ENCODE data around the gene TYK2.

GRCh38 chr19:10344780-10345179, 35.6 kb downstream of the TYK2 start:
- TF ChIP-seq POLR2AphosphoS5 (IDR thresholded peaks at IDR 0.05) (no peak), POLR2A (IDR thresholded peaks at IDR 0.05) (no peak), CTCF (IDR thresholded peaks at IDR 0.05) (no peak)

All from suprapubic skin (tissue), 4 donors.